Measurements from ENCODE around the gene SLC37A4.
"Not testable (repeated sequence)": the region's sequence is repeated elsewhere in the genome, so short reads cannot be mapped to it uniquely, and the experiment has no call there.

The SLC37A4 gene

GRCh38 chr11:119016216-119017009 is 14.3 kb downstream of the SLC37A4 start:
- DNase-seq: no peak

GRCh38 chr11:119015054-119015611 is 15.5 kb downstream of the SLC37A4 start:
- no peak for DNase-seq

DNA sequence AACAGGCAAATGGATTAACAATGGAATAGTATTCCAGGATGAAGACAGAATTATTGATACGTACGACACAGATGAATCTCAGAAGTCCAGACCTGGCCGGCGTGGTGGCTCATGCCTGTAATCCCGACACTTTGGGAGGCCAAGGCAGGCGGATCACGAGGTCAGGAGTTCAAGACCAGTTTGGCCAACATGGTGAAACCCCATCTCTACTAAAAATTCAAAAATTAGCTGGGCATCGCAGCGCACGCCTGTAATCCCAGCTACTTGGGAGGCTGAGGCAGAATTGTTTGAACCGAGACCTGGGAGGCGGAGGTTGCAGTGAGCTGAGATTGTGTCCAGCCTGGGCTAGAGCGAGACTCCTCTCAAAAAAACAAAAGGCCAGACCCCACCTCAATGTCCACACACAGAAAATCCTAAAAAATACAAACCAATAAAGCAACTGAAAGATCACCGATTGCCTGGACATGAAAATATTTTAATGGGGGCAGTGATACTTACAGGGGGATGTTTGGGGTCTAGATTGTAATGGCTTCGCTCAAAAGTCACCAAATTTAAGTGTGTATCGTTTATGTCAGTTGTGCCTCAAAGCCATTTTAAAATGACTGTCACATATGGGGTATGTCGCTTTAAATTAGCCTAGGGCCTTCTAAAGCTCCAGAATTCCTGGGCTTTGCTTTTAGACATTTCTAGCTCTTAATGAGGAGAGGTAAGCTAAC is 16.3 kb downstream of the SLC37A4 start:
- DNase-seq: no peak

DNA sequence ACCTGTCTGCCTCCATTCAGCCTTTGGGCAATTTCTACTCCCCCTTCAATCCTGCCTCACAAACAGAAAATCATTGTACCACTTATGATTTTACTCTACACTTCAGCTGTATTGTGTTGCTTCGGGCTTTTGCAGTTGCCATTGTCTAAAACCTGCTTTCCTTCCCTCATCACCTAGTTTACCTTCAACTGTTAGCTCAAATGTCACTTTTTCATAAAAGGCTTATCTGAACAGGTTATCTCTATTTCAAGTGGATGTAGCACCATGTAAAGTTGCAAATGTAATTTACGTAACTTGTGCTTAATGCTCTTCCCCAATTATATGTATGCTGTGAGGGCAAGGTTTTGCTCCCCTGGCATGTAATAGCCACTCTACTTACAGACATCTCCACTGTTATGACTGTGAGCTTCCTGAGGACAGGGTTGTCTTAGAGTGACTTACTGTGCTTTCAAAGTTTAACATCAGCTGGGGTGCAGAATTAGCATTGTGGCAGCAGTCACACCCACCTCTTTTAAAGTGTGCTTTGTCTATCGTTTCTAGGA is 18.0 kb downstream of the SLC37A4 start:
- no peak for DNase-seq

DNA sequence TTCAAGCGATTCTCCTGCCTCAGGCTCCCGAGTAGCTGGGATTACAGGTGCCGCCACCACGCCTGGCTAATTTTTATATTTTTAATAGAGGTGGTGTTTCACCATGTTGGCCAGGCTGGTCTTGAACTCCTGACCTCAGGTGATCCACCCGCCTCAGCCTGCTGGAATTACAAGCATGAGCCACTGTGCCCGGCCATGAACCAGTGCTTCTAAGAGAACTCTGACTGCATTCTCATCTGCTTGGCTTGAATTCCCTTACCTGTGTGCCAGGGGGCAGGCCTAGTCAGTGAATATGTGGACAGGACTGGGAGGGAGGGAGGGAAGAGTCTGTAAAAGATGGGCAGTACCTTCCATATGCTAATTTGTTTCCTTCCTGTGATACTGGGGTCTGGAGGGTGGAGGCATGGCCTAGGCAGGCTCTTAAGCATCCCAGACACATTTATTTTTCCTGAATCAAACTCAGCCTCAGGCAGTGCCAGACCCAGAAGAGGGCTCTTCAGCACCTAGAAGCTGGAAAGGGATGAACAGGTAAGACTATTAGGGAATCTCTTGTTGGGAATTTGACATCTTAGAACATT is 19.1 kb downstream of the SLC37A4 start:
- DNase-seq: no peak

- DNase-seq: no peak
Measured at GRCh38 chr11:119006656-119007055, 24.0 kb downstream of the SLC37A4 start.

- DNase-seq: no peak
Measured at GRCh38 chr11:119000906-119001305, 29.8 kb downstream of the SLC37A4 start.

DNA sequence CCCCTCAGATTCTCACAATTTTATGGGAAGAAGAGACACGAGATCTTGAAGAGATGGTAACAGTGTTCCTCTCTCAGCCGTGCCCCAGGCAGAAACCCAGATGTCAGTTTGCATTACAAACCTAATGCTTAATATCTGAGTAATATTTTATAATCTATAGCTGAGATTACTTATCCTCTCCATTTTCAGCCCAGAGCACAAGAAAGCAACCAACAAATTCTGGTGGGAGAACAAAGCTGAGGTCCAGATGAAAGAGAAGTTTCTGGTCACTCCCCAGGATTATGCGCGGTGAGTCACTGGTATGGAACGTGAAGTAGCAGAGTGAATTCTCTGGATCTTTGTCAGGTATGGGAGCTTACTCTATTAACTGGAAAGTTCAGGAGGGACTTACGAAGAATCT is 31.9 kb downstream of the SLC37A4 start:
- no peak for DNase-seq

DNA sequence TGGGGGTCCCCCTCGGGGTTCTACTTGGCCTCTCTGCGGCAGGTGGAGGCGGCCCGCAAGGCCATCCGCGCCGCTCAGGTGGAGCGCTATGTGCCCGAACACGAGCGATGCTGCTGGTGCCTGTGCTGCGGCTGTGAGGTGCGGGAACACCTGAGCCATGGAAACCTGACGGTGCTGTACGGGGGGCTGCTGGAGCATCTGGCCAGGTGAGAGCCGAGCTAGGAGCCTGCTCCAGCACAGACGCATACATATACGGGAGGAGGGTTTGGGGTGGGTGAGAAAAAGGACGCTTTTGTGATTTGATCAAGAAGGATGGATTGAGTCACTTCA is 32.3 kb downstream of the SLC37A4 start:
- peak; percentile 35 for DNase-seq

DNA sequence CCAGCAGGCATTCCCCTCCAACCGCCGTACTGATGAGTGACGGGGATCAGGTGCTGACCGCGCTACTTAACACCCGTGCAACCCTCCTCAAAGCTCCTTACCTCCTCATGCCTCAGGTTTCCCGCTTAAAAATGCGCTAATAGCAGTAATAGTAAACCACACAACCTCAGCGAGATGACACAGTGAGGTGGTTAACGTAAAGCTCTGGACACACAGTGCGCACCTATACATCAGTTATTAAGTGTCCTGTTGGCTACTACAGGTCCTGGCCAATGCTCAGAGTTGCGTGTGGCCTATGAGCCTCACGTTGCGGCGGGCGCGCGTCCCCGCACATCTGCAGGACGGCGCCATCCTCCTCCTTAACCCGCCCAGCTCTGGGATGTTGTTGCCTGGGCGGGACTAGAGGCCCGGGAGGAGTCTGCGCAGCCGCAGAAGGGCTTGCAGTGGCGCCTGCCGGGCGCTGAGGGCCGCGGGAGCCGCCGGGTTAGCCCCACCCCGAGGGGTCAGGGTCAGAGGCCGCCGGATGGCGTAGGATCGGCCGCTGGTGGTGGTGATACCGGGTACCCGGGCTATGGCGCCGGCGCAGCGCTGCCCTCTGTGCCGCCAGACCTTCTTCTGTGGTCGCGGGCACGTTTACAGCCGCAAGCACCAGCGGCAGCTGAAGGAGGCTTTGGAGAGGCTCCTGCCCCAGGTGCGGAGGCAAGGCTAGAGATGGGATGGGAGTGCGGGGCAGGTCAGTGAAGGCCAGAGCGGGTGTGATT is 32.9 kb downstream of the SLC37A4 start, which contains the start of gene CENATAC:
Gene CENATAC (plus strand): TSS at position 512 of the 761 bp plus-strand sequence. CDS start 60 bp downstream, at position 572.
- peak; percentile 94 for DNase-seq

- DNase-seq: no peak
Measured at GRCh38 chr11:118996926-118997626, 33.6 kb downstream of the SLC37A4 start.

GRCh38 chr11:118991486-118992038 is 39.1 kb downstream of the SLC37A4 start:
- not testable (repeated sequence) for DNase-seq

DNA sequence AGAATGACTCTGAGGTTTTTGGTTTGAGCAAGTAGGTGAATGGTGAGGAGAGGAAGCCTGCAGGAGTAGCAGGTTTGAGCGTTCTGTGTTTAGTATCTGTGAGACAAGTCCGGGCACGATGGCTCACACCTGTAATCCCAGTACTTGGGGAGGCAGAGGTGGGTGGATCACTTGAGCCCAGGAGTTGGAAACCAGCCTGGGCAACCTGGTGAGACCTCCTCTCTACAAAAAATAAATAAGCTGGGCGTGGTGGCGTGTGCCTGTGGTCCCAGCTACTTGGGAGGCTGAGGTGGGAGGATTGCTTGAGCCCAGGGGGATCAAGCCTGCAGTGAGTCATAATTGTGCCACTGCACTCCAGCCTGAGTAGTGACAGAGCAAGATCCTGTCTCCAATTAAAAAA is 42.4 kb downstream of the SLC37A4 start:
- DNase-seq: no peak

- DNase-seq: no peak
Measured at GRCh38 chr11:118984825-118985224, 45.9 kb downstream of the SLC37A4 start.

DNA sequence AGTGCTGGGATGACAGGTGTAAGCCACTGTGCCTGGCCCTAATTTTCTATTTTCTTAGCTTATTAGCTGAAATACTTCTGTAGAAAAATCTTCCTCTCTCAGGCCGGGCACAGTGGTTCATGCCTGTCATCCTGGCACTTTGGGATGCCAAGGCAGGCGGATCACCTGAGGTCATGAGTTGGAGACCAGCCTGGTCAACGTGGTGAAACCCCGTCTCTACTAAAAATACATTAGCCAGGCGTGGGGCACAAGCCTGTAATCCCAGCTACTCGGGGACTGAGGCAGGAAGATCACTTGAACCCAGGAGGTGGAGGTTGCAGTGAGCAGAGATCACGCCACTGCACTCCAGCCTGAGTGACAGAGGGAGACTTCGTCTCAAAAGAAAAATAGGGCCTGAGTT is 46.3 kb downstream of the SLC37A4 start:
- DNase-seq: not testable (repeated sequence)

DNA sequence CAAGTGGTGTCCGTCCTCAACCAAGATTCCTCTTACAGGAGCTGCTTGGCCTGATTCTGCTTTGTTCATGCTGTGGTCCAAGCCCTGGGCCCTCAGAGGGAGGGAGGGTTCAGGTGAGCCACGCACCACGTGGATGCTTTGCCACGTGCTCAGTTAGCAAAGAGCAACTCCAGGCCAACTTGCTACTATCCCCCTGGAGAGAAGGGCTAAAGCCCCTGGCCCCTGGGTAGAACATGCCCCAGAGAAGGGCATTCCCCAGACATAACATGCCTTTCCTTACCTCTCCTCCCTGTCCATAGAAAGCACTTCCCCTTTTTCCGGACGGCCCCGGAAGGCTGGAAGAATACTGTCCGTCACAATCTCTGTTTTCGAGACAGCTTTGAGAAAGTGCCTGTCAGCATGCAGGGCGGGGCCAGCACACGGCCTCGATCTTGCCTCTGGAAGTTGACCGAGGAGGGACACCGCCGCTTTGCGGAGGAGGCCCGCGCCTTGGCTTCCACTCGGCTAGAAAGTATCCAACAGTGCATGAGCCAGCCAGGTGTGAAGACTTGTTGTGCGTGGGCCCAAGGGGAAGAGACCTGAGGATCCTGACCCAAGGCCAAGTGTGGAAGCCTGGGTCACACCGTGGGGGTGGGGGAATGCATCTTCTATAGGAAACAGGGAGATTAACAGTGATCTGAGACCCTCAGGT is 50.3 kb downstream of the SLC37A4 start:
- no peak for DNase-seq

- no peak for DNase-seq
Measured at GRCh38 chr11:118979434-118979833, 51.2 kb downstream of the SLC37A4 start.

GRCh38 chr11:118975771-118976709 is 54.6 kb downstream of the SLC37A4 start:
- no peak for DNase-seq
